ENCODE measurements around the gene EGFR.
A peak's percentile ranks its signal among the peaks of the same experiment; 100 is the strongest.

Gene EGFR

DNA sequence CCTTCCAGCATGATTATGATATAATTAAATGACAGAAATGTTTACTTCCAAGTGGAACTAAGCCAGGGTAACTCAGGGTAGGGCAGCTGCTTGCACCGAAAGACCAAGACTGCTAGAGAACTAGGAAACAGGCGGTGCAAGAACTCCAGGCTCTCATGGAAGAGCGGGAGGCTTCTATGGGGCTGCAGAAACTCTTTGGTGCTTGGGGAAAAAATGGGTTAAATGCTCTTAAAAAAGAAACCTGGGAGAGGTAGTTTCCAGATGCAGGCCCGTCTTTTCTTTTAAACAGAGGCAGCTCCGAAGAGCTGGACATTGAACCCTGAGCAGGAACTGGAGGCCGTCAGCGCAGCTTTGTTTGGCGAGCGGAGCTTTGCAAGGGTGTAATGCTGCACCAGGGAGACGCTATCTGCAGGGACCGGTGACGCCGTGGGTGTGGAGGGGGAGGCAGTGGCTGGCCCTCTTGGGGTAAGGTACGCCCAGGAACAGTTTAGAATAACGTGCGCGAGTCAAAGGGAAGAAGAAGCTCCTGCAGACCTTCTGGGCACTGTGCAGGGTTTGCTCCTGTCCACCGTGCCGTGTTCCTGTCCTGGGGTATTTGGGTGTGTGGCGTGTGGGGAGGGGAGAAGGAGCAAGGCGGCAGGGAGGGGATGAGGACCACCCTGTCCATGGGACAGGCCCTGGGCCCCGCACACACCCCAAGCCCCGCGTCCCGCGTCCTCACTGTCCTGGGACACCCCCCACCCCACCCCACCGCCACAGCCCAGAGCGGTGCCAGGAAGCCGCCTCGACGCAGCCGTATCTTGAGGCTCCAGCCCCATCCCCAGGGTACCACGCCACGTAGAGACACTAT lies 59.0 kb downstream of the EGFR start:
- TF ChIP-seq, protein P1, sequence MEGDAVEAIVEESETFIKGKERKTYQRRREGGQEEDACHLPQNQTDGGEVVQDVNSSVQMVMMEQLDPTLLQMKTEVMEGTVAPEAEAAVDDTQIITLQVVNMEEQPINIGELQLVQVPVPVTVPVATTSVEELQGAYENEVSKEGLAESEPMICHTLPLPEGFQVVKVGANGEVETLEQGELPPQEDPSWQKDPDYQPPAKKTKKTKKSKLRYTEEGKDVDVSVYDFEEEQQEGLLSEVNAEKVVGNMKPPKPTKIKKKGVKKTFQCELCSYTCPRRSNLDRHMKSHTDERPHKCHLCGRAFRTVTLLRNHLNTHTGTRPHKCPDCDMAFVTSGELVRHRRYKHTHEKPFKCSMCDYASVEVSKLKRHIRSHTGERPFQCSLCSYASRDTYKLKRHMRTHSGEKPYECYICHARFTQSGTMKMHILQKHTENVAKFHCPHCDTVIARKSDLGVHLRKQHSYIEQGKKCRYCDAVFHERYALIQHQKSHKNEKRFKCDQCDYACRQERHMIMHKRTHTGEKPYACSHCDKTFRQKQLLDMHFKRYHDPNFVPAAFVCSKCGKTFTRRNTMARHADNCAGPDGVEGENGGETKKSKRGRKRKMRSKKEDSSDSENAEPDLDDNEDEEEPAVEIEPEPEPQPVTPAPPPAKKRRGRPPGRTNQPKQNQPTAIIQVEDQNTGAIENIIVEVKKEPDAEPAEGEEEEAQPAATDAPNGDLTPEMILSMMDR (IDR thresholded peaks at IDR 0.05; ENCODE audit: borderline replicate concordance, control extremely low read depth, extremely low read depth, insufficient read depth, missing control alignments), result no peak
- in situ Hi-C loops (cut with MboI; ENCODE audit: low sequenced_read_pairs, unreplicated experiment), result no loop called here
- no peak for DNase-seq (ENCODE audit: low spot score)

DNA sequence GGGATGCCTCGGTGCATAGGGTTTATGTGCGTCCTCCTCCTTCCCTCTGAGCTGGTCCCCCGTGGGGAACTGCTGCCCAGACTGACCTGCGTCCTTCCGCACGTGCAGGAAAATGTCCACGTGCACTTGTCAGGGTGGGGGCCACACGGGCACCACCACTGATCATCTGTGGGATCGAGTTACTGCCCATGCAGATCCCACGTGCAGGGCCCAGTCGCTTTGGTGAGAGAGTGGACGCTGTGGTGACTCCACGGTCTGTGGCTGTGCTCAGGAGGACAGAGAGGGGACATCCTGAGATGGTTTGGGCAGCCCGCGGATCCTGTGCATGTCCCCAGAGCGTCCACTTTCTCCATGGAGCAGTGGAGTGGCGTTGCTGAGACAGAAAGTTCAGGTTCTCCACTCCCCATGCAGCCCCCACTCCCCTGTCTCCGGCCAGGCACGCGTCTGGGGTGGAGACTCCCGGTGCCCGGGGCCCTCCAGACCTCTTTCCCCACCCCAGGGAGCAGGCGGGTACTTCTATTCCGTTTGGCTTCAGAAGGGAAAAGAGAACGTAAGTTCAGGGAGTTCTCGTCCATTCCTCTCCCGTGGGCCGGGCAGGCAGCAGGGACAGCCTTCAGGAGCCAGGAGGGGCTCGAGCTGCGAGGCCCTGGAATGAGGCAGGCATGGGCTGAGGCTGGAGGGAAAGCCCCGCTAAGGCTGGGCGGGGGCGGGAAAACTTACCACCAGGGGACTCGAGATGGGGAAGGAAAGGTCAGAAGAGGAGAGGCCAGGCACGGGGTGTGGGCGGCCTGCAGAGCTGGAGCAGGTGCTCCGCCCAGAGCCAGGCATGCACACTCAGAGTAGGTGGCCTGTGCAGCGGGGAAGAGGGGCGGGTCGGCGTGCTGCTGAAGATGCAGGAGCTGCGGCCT lies 59.9 kb downstream of the EGFR start:
- DNase-seq (ENCODE audit: low spot score), result peak; percentile 43
- TF ChIP-seq, protein P1 (IDR thresholded peaks at IDR 0.05; ENCODE audit: borderline replicate concordance, control extremely low read depth, extremely low read depth, insufficient read depth, missing control alignments), result no peak
- in situ Hi-C loops (cut with MboI; ENCODE audit: low sequenced_read_pairs, unreplicated experiment), result no loop called here

DNA sequence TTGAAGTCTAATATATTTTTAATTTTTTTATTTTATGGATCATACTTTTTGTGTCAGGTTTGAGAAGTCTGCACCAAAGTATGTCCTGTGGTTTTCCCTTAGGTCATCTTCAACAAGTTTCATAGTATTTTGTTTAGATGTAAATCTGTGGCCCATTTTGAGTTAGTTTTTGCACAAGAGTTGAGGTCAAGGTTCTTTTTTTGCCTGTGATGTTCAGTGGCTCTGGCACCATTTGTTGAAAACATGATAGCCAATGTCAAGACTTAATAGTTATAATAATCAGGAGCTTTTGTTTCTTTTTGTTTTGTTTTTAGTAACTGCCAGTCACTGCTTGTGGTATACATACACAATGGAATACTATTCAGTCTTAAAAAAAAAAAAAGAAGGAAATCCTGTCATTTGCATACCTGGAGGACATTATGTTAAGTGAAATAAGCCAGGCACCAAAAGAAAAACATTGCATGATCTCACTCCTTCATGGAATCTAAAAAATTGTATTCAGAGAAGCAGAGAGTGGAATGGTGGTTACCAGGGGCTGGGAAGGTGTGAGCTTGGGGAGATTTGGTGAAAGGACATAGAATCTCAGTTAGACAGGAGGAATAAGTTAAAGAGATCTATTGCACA lies 61.3 kb downstream of the EGFR start:
- no peak for DNase-seq (ENCODE audit: low spot score)
- in situ Hi-C loops (cut with MboI; ENCODE audit: low sequenced_read_pairs, unreplicated experiment), result no loop called here
- TF ChIP-seq, protein P1 (IDR thresholded peaks at IDR 0.05; ENCODE audit: borderline replicate concordance, control extremely low read depth, extremely low read depth, insufficient read depth, missing control alignments), result no peak

DNA sequence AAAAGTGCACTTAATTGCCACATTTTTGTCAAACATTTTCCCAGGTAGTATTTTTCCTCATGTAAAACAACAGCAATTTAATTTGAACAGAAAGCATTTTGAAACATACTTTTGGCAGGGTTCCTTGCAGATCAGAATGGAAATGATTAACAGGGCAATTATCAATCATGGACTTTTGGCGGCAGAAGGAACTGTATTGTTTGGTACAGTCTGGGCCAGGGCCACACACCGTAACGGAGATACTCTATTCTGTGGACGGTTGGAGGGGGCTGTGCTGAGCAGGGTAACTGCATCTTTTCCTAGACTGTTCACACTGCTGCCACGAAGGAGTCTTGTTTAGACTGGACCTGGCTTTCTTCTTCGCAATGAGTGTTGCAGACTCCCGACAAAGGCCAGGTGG lies 62.3 kb downstream of the EGFR start:
- no peak for DNase-seq (ENCODE audit: low spot score)
- in situ Hi-C loops (cut with MboI; ENCODE audit: low sequenced_read_pairs, unreplicated experiment), result no loop called here
- TF ChIP-seq, protein P1 (IDR thresholded peaks at IDR 0.05; ENCODE audit: borderline replicate concordance, control extremely low read depth, extremely low read depth, insufficient read depth, missing control alignments), result no peak

DNA sequence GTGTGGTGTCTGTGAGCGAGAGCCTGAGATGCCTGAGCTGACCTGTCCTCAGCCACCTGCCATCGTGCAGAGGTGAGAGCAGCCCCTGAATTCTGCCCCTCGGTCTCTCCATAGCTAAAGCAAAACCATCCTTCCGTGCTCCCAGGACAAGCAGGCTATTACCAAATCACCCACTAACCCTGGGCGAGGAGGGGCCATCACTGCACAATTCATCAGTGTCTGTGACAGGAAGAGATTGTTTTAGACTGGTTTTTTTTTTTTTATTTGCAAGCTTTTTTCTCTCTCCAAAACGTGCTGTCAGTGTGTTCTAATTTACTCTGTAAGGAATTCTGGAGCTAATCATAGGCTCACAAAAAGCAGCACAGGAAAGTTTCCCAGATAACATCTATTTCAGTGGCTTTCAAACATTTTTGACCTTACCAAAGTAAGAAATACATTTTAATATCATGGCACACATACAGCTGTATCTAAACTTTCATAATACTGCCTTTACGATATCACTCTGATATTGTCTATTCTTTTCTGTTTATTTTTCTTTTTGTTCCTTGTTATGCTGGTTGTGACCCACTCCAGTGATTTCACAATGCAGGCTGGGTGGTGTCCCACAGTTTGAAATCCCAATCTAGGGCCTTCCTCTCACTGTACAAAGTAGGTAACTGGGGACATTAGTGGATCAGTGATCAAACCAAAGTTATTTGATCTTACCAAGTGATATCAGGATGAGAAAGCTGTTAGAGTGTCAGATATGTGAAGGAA lies 62.8 kb downstream of the EGFR start:
- in situ Hi-C loops (cut with MboI; ENCODE audit: low sequenced_read_pairs, unreplicated experiment), result no loop called here
- DNase-seq (ENCODE audit: low spot score), result no peak
- TF ChIP-seq, protein P1 (IDR thresholded peaks at IDR 0.05; ENCODE audit: borderline replicate concordance, control extremely low read depth, extremely low read depth, insufficient read depth, missing control alignments), result no peak

DNA sequence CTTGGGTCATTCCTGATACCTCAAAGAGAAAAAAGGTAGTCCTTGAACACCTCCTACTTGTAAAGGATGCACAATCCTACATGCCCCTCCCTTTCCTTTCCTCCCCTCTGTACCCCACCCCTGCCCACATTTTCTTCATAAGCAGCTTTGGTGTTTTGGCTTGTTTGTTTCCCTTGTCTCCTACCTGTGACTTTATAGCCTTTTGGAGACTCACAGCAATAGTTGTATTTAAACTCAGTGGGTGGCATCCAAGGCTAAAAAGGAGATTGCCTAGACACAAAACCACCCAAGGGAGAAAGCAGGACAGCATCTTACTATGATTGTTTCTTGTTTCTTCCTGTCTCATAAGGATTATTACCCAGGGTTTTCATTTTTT lies 63.4 kb downstream of the EGFR start:
- in situ Hi-C loops (cut with MboI; ENCODE audit: low sequenced_read_pairs, unreplicated experiment), result no loop called here
- TF ChIP-seq, protein P1 (IDR thresholded peaks at IDR 0.05; ENCODE audit: borderline replicate concordance, control extremely low read depth, extremely low read depth, insufficient read depth, missing control alignments), result no peak
- no peak for DNase-seq (ENCODE audit: low spot score)

All from GM13976 (cell line).